Measurements from ENCODE around the gene KRTAP10-4. TPM values are rescaled to one million over a fixed set of nuclear protein-coding genes. Genes with fewer than 3 reads are reported as not detected.

Gene KRTAP10-4
- total RNA-seq, 1 experiment from 2014 or later = not detected

GRCh38 chr21:44535963-44536362 lies 37.6 kb upstream of the KRTAP10-4 start:
- no peak overlapping the region for H3K9ac ChIP-seq (ENCODE audit: low read length)
- ChIA-PET RAD21 (ENCODE audit: low non-redundant PET in 1 of 2, low total read pairs in 2 of 2, uncharacterized antibody in 2 of 2, unreplicated experiment in 2 of 2) (no interaction called here), CTCF (no interaction called here), POLR2A (no interaction called here)
- intact Hi-C loops (cut with micrococcal nuclease) = no loop called here
- H3K9me2 ChIP-seq (ENCODE audit: insufficient read depth) = no peaks in the 10 kb centered on the region
- H3K27ac ChIP-seq (ENCODE audit: low read depth, low read length) = no peak overlapping the region
- DNase-seq (ENCODE audit: low read depth, low spot score) (no peak), ATAC-seq (no peak)
- no peaks in the 10 kb centered on the region for H3K79me2 ChIP-seq (ENCODE audit: insufficient read depth, low read length)
- no peaks in the 10 kb centered on the region for H3K27me3 ChIP-seq (ENCODE audit: insufficient read depth, low read length)
- BruUV-seq (replicated peaks) = no TSS peak
- TF ChIP-seq ELF1 (IDR thresholded peaks at IDR 0.05; ENCODE audit: borderline replicate concordance, low read depth) = no peak
- no peak for TF ChIP-seq CEBPB (IDR thresholded peaks at IDR 0.05; ENCODE audit: low read depth)
- no peak for TF ChIP-seq EGR1 (IDR thresholded peaks at IDR 0.05; ENCODE audit: low read depth)
- TF ChIP-seq POLR2A (IDR thresholded peaks at IDR 0.05; ENCODE audit: borderline replicate concordance, extremely low read depth, insufficient read depth, insufficient read length) = no peak
- no peak overlapping the region for H2AFZ ChIP-seq (ENCODE audit: low read depth, low read length, poor library complexity, severe bottlenecking)
- no peaks in the 10 kb centered on the region for H4K20me1 ChIP-seq (ENCODE audit: insufficient read depth)
- H3K36me3 ChIP-seq (ENCODE audit: control insufficient read depth in 1 of 2, insufficient read depth in 2 of 2, low read length in 2 of 2) = no peaks in the 10 kb centered on the region
- H3K4me1 ChIP-seq (ENCODE audit: control insufficient read depth in 1 of 2, insufficient read depth in 2 of 2, low read length in 2 of 2) = no peaks in the 10 kb centered on the region
- H3K4me3 ChIP-seq (replicated peaks in 1 of 2; ENCODE audit: low read depth in 1 of 2, low read length in 2 of 2) = no peak overlapping the region
- H3K4me2 ChIP-seq (ENCODE audit: low read length) = no peak overlapping the region
- H3K9me3 ChIP-seq (ENCODE audit: control insufficient read depth in 1 of 2, insufficient read depth in 1 of 2, low read depth in 1 of 2, low read length in 2 of 2) = no peaks in the 10 kb centered on the region

- Histone ChIP-seq H3K4me3 (replicated peaks in 1 of 2; ENCODE audit: low read depth in 1 of 2, low read length in 2 of 2) (no peak overlapping the region), H3K9me3 (ENCODE audit: control insufficient read depth in 1 of 2, insufficient read depth in 1 of 2, low read depth in 1 of 2, low read length in 2 of 2) (peaks cover under 1 to 11% of the 10 kb centered on the region in 2 experiments; a peak in 3 of 4 replicates), H2AFZ (ENCODE audit: low read depth, low read length, poor library complexity, severe bottlenecking) (no peak overlapping the region), H3K9ac (ENCODE audit: low read length) (no peak overlapping the region), H3K4me1 (ENCODE audit: control insufficient read depth in 1 of 2, insufficient read depth in 2 of 2, low read length in 2 of 2) (no peaks in the 10 kb centered on the region), H3K9me2 (ENCODE audit: insufficient read depth) (no peaks in the 10 kb centered on the region), H4K20me1 (ENCODE audit: insufficient read depth) (no peaks in the 10 kb centered on the region), H3K27ac (ENCODE audit: low read depth, low read length) (no peak overlapping the region), H3K79me2 (ENCODE audit: insufficient read depth, low read length) (no peaks in the 10 kb centered on the region), H3K27me3 (ENCODE audit: insufficient read depth, low read length) (no peaks in the 10 kb centered on the region), H3K4me2 (ENCODE audit: low read length) (no peak overlapping the region), H3K36me3 (ENCODE audit: control insufficient read depth in 1 of 2, insufficient read depth in 2 of 2, low read length in 2 of 2) (no peaks in the 10 kb centered on the region)
- DNase-seq (ENCODE audit: low read depth, low spot score) = no peak
- ChIA-PET CTCF (no interaction called here), RAD21 (ENCODE audit: low non-redundant PET in 1 of 2, low total read pairs in 2 of 2, uncharacterized antibody in 2 of 2, unreplicated experiment in 2 of 2) (no interaction called here), POLR2A (no interaction called here)
- no TSS peak for BruUV-seq (replicated peaks)
- no peak for ATAC-seq
- intact Hi-C loops (cut with micrococcal nuclease) = no loop called here
- TF ChIP-seq EGR1 (IDR thresholded peaks at IDR 0.05; ENCODE audit: low read depth) (no peak), ZBTB33 (IDR thresholded peaks at IDR 0.05; ENCODE audit: extremely low read depth, insufficient replicate concordance, low read length) (no peak), CTCF (IDR thresholded peaks at IDR 0.05 in 2 of 3, conservative IDR thresholded peaks at IDR 0.05 in 1 of 3; ENCODE audit: borderline replicate concordance in 1 of 3, insufficient read depth in 1 of 3, low read depth in 2 of 3, low read length in 2 of 3) (no peak), ZFX (IDR thresholded peaks at IDR 0.05) (no peak), CBX3 (IDR thresholded peaks at IDR 0.05; ENCODE audit: low read depth) (no peak), RAD21 (IDR thresholded peaks at IDR 0.05; ENCODE audit: low read depth) (no peak), SIN3A (IDR thresholded peaks at IDR 0.05; ENCODE audit: low read depth) (no peak), FOSL1 (IDR thresholded peaks at IDR 0.05; ENCODE audit: low read depth) (no peak), TCF7L2 (IDR thresholded peaks at IDR 0.05; ENCODE audit: borderline replicate concordance, extremely low read depth, insufficient read depth, insufficient read length) (no peak), CEBPB (IDR thresholded peaks at IDR 0.05; ENCODE audit: low read depth) (no peak), SP1 (IDR thresholded peaks at IDR 0.05; ENCODE audit: low read depth) (no peak), SRF (IDR thresholded peaks at IDR 0.05; ENCODE audit: low read depth) (no peak), POLR2AphosphoS5 (IDR thresholded peaks at IDR 0.05; ENCODE audit: low read depth, low read length) (no peak), ZNF274 (IDR thresholded peaks at IDR 0.05; ENCODE audit: low read depth, low read length) (no peak), EZH2phosphoT487 (IDR thresholded peaks at IDR 0.05; ENCODE audit: borderline replicate concordance) (no peak)
These were observed 35.3 kb upstream of the KRTAP10-4 start for GRCh38 chr21:44537930-44538911.
